ENCODE results near the gene XYLT2.

- no peak for TF ChIP-seq CTCF (IDR thresholded peaks at IDR 0.05; ENCODE audit: insufficient read depth, low read length)
- no peak for TF ChIP-seq GABPA (IDR thresholded peaks at IDR 0.05; ENCODE audit: low read depth)
- TF ChIP-seq REST (IDR thresholded peaks at IDR 0.05; ENCODE audit: insufficient replicate concordance, low read depth) = no peak
- no peak for TF ChIP-seq POLR2AphosphoS5 (IDR thresholded peaks at IDR 0.05; ENCODE audit: low read depth)
Measured at GRCh38 chr17:50365165-50365564, 19.2 kb downstream of the XYLT2 start.

All from HL-60 (cell line).